Measurements from ENCODE around the gene RPS16. TPM values are rescaled to one million over a fixed set of nuclear protein-coding genes. Genes with fewer than 3 reads are reported as not detected.

Gene RPS16
- total and polyA plus RNA-seq, 2 of the 13 experiments (the other 11 are each of a cell fraction or from before 2014, with no cell fraction given): 488 to 2,583 TPM

DNA sequence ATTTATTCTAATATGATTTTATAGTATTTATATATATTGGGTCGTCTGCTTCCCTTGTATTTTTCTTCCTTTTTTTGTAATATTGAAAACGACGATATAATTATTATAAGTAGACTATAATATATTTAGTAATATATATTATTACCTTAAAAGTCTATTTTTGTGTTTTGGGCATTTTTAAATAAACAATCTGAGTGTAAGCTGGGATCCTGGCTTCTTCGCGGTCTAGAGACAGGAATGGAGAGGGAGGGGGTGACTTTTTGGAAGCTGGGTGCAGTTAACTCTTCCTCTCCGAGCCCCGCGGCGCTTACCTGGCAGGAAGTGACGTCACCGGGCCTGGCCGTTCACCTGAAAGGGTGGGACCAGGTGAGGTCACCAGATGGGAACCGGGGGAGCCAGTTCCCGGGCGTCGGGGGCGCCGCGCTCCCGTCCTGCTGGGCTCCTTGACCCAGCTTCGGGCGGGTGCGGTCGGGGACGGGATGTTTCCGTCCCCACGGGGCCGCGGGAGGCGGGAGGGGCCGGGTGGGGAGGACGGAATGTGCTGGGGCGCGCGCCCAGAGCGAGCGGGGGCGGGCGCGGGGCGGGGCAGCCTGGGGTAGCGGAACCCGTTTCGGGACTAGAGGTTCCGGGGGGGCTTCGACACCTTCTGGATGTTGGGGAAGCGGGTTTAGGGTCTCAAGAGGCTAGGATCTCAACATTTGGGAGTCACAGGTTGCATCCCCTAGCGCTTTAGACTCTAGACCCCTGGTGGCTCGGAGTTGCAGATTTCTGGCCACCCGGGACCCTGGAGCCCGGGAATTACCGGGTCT is 26.3 kb downstream of the RPS16 start (continued):
- TF ChIP-seq, protein P1, sequence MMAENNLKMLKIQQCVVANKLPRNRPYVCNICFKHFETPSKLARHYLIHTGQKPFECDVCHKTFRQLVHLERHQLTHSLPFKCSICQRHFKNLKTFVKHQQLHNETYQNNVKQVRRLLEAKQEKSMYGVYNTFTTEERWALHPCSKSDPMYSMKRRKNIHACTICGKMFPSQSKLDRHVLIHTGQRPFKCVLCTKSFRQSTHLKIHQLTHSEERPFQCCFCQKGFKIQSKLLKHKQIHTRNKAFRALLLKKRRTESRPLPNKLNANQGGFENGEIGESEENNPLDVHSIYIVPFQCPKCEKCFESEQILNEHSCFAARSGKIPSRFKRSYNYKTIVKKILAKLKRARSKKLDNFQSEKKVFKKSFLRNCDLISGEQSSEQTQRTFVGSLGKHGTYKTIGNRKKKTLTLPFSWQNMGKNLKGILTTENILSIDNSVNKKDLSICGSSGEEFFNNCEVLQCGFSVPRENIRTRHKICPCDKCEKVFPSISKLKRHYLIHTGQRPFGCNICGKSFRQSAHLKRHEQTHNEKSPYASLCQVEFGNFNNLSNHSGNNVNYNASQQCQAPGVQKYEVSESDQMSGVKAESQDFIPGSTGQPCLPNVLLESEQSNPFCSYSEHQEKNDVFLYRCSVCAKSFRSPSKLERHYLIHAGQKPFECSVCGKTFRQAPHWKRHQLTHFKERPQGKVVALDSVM (CRISPR knock-in tag; IDR thresholded peaks at IDR 0.05): 0 out of 2 replicates have a peak, but pooled peaks have one; percentile 48
- TF ChIP-seq CBX1 (IDR thresholded peaks at IDR 0.05; ENCODE audit: low read depth) (no peak), ATAD3A (CRISPR knock-in tag; IDR thresholded peaks at IDR 0.05) (no peak), TEAD2 (CRISPR knock-in tag; IDR thresholded peaks at IDR 0.05) (no peak), TRIM24 (CRISPR knock-in tag; IDR thresholded peaks at IDR 0.05) (no peak), HES4 (CRISPR knock-in tag; IDR thresholded peaks at IDR 0.05; ENCODE audit: borderline replicate concordance) (0 out of 2 replicates have a peak, but pooled peaks have one; percentile 19), ZNF510 (CRISPR knock-in tag; IDR thresholded peaks at IDR 0.05; ENCODE audit: low read depth) (no peak), IKZF1 (IDR thresholded peaks at IDR 0.05) (no peak), JUN (CRISPR knock-in tag; IDR thresholded peaks at IDR 0.05) (no peak), FOXA1 (IDR thresholded peaks at IDR 0.05) (no peak), FOXA1 (CRISPR knock-in tag; IDR thresholded peaks at IDR 0.05) (no peak), CEBPG (CRISPR knock-in tag; IDR thresholded peaks at IDR 0.05) (no peak), ELF4 (CRISPR knock-in tag; IDR thresholded peaks at IDR 0.05; ENCODE audit: borderline replicate concordance) (no peak), ASH2L (IDR thresholded peaks at IDR 0.05; ENCODE audit: insufficient read length, low read depth, low read length) (peak; percentile 29), KDM6A (CRISPR knock-in tag; IDR thresholded peaks at IDR 0.05; ENCODE audit: low read depth) (no peak)
- TF ChIP-seq, protein P2, sequence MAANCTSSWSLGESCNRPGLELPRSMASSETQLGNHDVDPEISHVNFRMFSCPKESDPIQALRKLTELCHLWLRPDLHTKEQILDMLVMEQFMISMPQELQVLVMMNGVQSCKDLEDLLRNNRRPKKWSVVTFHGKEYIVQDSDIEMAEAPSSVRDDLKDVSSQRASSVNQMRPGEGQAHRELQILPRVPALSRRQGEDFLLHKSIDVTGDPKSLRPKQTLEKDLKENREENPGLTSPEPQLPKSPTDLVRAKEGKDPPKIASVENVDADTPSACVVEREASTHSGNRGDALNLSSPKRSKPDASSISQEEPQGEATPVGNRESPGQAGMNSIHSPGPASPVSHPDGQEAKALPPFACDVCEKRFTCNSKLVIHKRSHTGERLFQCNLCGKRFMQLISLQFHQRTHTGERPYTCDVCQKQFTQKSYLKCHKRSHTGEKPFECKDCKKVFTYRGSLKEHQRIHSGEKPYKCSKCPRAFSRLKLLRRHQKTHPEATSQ (CRISPR knock-in tag; IDR thresholded peaks at IDR 0.05; ENCODE audit: borderline replicate concordance): peak; percentile 30; the same call in 1 of the 2 replicates
- TF ChIP-seq, protein P3, sequence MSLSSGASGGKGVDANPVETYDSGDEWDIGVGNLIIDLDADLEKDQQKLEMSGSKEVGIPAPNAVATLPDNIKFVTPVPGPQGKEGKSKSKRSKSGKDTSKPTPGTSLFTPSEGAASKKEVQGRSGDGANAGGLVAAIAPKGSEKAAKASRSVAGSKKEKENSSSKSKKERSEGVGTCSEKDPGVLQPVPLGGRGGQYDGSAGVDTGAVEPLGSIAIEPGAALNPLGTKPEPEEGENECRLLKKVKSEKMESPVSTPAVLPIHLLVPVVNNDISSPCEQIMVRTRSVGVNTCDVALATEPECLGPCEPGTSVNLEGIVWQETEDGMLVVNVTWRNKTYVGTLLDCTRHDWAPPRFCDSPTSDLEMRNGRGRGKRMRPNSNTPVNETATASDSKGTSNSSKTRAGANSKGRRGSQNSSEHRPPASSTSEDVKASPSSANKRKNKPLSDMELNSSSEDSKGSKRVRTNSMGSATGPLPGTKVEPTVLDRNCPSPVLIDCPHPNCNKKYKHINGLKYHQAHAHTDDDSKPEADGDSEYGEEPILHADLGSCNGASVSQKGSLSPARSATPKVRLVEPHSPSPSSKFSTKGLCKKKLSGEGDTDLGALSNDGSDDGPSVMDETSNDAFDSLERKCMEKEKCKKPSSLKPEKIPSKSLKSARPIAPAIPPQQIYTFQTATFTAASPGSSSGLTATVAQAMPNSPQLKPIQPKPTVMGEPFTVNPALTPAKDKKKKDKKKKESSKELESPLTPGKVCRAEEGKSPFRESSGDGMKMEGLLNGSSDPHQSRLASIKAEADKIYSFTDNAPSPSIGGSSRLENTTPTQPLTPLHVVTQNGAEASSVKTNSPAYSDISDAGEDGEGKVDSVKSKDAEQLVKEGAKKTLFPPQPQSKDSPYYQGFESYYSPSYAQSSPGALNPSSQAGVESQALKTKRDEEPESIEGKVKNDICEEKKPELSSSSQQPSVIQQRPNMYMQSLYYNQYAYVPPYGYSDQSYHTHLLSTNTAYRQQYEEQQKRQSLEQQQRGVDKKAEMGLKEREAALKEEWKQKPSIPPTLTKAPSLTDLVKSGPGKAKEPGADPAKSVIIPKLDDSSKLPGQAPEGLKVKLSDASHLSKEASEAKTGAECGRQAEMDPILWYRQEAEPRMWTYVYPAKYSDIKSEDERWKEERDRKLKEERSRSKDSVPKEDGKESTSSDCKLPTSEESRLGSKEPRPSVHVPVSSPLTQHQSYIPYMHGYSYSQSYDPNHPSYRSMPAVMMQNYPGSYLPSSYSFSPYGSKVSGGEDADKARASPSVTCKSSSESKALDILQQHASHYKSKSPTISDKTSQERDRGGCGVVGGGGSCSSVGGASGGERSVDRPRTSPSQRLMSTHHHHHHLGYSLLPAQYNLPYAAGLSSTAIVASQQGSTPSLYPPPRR (CRISPR knock-in tag; IDR thresholded peaks at IDR 0.05; ENCODE audit: borderline replicate concordance): no peak
- TF ChIP-seq, protein P4, sequence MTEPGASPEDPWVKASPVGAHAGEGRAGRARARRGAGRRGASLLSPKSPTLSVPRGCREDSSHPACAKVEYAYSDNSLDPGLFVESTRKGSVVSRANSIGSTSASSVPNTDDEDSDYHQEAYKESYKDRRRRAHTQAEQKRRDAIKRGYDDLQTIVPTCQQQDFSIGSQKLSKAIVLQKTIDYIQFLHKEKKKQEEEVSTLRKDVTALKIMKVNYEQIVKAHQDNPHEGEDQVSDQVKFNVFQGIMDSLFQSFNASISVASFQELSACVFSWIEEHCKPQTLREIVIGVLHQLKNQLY (CRISPR knock-in tag; IDR thresholded peaks at IDR 0.05): no peak
- TF ChIP-seq, protein P5, sequence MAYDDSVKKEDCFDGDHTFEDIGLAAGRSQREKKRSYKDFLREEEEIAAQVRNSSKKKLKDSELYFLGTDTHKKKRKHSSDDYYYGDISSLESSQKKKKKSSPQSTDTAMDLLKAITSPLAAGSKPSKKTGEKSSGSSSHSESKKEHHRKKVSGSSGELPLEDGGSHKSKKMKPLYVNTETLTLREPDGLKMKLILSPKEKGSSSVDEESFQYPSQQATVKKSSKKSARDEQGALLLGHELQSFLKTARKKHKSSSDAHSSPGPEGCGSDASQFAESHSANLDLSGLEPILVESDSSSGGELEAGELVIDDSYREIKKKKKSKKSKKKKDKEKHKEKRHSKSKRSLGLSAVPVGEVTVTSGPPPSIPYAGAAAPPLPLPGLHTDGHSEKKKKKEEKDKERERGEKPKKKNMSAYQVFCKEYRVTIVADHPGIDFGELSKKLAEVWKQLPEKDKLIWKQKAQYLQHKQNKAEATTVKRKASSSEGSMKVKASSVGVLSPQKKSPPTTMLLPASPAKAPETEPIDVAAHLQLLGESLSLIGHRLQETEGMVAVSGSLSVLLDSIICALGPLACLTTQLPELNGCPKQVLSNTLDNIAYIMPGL (CRISPR knock-in tag; IDR thresholded peaks at IDR 0.05; ENCODE audit: borderline replicate concordance in 1 of 2, low read depth in 1 of 2): peak in 1 of 2 experiments; percentile 26; a peak in 1 of 4 replicates

Data from HepG2 (cell line).